Measurements from ENCODE around the gene PPP4R2.

- TF ChIP-seq CTCF (IDR thresholded peaks at IDR 0.05) = peak in 1 of 3 experiments; percentile 14
- no peak for TF ChIP-seq POLR2A (IDR thresholded peaks at IDR 0.05)
These were observed 880 bp downstream of the PPP4R2 start for GRCh38 chr3:72997421-72997961.
